Activated CD8-positive, alpha-beta memory T cell treated with anti-CD3 and anti-CD28 coated beads for 4 hours (primary cell): Measurements from ENCODE around the gene NDUFV2.
"Not testable (repeated sequence)": the region's sequence is repeated elsewhere in the genome, so short reads cannot be mapped to it uniquely, and the experiment has no call there.

Experiments
- DNase-seq, 2 donors: peaks; one replicate each; pipeline ENCODE4 v3.0.0-alpha.2; 2020; ENCODE audit warnings: low read depth in 2 of 2

The NDUFV2 gene

DNA sequence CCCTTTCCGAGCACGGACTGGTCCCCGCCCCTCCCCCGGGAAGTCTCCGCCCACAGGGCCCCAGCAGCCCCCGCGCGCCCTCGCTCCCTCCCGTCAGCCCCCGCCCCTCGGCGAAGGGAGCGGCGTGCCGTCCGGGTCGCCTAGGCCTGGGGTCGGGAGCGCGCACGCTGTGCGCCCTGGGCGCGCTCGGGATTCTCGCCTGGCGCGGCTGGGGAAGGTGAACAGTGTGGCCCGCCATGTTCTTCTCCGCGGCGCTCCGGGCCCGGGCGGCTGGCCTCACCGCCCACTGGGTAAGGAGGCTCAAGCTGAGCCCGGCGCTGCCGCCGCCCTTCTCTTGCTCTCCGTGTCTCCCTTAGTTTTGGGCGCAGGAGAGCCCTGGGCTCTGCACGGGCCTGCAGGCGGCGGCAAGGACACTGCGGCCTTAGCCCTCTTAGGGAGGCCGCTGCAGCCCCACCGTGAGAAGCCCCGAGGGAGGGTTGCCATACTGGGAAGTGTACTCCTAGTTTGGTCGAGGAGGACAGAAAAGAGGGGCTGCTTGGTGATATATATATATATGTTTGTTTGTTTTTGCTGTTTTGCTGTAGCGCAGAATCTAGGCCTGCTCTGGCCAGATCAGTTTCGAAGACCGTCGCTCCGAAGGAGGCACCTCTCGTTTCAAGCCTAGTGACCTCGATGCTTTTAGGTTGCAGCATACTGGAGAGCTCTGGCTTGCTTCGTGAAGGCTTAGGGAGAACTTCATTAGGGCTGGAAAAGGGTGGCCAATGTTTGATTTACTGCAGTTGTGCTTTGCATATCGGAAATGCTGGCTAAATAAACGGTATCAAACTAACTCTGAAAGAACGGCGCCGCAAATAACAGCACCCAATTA lies at the start of gene NDUFV2:
Gene NDUFV2 (plus strand): TSS at position 192 of the 868 bp plus-strand sequence. CDS start 45 bp downstream, at position 237.
- DNase-seq, result peak; percentile 94 to 96

DNA sequence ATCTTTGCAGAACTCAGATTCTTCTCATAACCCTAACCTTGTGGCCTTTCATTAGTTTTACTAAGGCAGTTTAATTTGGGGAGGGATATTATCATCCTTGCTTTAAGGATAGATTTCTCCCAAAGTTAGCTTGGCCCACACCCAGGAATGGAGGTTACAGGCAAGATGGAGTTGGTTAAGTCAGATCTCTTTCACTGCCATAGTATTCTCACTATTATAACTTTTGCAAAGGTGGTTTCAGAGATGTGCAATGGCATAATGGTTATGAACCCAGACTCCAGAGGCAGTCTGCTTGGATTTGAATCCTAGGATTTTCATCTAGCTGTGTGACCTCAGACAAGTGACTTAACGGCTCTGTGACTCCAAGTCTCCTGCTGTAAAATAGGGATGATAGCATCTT lies 48.7 kb upstream of the NDUFV2 start:
- no peak for DNase-seq

DNA sequence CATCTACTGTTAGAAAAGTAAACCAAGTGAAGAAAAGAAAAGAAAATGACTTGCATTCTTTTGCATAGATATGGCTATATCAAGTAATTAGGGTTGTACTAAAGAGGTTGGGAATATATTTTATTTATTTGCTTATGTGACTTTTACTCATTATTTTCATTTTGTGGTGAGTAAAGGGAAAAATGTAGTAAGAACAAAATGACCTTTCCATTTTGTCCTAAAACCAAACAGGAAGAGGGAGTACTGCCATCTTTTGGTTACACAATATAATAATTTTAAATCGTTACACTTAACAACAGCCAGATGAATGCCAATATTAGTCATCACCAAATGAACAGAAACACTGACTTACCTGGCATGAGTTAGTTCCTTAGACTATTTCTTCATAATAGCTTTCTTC lies 47.3 kb upstream of the NDUFV2 start:
- DNase-seq, result no peak

DNA sequence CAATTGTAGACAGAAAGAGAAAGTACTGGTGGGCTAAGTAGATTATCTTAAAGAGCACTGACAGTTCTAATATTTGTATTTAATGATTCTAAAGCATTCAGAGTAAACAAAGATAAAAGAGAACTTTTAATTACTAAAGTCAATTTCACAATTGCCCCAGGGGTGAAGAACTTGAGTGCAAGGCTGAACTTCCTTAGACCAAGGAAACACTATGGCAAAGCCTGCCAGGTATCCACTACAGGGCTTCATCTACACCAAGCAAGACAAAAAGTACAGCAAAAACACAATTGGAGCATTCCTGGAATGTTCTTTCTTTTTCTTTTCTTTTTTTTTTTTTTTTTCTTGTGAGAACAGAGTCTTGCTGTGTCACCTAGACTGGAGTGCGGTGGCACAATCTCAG lies 46.9 kb upstream of the NDUFV2 start:
- no peak for DNase-seq

DNA sequence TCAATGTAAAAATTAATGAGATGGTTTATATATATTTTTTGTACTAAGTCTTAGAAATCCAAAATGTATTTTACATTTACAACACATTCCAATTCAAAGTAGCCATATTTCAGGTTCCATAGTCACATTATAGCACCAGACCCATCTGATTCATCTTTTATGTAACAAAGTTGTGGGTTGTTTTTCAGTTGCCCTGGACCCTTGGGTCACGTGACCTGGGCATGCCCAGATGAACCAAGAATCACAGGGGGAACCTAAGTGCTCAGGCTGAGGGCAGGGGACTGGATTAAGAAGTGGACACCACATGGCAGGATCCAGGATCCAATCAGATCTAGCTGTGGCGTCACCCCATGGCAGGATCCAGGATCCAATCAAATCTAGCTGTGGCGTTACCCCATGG lies 44.9 kb upstream of the NDUFV2 start:
- DNase-seq, result no peak

DNA sequence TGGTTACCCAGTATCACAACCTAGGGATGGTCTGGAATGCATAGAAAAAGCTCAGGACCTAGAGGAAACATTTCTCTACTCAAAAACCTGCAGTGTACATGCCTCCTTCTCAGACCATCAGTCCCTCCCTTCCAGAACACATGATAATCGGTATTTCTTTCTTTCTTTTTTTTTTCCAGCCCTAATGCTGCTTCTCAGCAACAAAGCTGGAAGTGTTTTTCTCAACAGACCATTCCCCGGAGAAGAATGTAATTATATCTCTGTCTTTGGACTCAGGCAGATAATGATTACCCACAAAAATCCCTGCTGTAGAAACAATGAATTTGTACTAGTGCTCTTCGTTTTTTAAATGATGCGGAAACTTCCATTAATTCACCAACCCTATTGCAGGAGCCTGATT lies 44.1 kb upstream of the NDUFV2 start:
- no peak for DNase-seq

DNA sequence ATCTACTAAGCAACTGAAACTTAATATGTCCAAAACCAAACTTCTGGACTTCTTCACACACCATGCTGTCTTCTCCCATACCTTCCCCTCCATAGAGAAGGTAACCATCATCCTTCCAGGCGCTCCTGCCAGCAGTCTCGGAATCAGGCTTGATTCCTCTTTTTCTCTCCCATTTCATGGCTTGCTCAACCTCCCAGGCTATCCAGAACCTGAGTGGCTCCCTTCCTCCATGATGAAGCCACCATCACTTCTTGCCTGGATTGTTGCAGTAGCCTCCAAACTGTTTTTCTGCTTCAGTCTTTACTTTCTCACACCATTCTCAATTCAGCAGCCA lies 40.1 kb upstream of the NDUFV2 start:
- DNase-seq, result no peak

DNA sequence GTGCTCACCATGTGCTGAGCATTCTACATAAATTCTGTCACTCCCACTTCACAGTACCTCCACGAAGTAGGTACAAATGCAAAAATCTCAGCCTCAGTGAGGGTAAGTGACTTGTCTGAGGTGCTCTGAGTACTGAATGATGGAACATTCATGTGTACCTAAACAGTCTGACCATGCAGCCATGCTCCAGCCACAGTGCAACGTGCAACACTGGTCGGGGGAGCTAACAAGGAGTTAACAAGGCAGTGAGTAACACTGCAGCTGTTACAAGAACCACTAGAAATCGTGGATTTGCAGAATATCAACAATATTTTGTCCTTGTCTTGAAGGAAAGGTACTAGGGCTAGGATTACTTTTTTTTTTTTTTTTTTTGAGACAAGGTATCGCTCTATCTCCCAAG lies 36.6 kb upstream of the NDUFV2 start:
- DNase-seq, result no peak

DNA sequence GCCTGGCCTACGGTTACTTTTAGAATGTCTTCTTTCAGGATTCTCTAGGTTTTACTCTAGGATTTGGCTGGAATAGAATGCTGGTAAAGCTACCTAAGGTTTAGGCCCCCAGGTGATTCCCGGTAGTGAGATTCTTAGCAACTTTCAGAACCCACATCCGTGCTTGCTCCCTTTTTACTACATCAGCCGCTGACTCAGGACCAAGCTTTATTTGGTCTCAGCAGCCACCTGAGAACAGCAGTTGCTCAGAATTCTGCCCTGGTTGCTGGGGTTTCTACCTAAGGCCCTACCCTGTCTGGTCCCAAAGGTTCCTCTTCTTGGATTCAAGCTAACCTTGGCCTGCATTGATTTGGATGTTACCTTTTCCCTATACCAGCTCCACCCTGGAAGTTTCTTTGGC lies 36.1 kb upstream of the NDUFV2 start:
- DNase-seq, result no peak

DNA sequence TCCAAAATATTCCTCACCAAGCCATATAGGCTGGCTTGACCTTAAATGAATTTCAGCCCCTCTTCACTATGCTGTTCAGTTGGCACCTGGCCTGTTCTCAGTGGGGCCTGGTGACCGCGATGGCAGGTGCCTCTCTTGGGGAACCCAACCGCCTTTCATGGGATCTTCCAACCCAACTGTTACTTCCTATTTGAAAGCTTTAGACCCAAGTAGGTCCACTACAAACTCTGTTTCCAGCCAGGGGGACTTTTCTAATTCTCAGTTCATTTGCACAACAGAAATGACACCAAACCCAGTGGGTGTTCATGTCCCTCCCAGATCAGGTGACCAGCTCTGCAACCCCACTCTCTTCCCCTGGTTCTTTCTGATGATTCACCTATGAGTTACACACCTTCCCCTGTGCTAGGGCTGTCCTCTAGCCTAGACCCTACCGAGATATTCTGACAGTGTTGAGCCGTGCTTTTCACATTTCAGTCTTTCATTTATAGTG lies 35.6 kb upstream of the NDUFV2 start:
- no peak for DNase-seq

DNA sequence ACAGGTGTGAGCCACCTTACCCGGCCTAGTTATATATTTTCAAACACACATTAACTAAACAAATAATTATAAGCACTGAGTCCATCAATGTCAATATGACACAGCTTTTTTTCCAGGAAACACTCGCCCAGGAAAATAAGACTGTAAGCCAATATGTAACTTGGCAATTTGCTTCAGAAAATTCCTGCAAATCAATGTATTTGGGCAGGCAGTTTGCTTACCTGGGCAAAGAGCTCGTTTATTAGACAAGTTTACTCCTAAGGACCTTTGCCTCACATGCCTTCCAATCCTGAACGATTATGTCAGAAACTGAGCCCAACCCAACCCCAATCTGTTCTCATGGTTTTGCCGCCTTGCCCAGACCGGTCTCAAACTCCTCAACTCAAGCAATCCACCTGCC lies 34.7 kb upstream of the NDUFV2 start:
- no peak for DNase-seq

DNA sequence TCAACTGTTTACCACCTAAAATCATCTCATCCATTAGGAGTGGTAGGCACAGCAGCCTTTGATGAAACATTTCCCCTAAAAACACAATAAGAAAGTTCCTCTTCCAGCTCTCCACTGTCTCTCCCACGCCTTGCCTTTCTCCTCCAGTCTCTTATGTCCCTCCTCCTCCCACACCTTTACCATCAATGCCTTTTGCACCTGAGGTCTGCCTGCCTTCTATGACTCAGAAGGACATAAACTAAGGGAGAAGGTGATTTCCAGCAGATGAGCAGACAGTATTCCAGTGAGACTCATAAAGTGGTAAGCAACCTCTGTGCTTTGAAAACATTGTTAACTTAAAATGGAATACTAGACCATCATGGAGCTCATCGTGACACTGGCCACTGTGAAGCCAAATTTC lies 34.2 kb upstream of the NDUFV2 start:
- DNase-seq, result no peak

DNA sequence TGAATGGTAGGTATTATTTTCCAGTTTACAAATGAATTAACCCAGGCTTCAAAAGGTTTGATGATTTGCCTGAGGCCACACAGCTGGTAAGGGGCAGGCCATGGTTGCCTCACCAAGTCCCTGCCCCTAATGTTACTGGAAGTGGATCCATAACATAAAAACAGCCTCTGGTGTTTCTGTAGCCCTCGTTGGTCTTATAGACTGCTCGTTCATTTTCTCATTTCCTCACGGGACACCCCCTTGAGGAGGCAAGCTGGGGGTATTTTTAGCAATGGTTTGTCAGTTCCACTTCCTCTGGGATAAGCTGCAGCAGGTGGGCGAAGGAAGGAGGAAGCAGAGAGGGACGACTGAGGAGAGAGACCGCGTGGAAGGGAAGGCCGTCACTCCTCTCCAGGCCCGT lies 32.9 kb upstream of the NDUFV2 start:
- DNase-seq, result no peak

DNA sequence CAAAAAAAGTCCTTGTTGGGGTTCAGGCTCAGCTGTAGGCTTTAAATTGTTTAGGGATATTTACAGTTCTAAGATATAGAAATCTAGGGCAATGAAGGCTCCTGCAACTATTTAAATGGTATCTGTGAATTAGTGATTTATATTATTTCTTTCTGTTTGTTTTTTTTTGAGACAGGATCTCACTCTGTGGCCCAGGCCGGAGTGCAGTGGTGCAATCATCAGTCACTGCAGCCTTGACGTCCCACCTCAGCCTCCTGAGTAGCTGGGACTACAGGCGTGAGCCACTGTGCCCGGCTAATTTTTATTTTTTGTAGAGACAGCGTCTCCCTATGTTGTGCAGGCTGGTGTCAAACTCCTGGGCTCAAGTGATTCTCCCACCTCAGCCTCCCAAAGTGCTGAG lies 32.3 kb upstream of the NDUFV2 start:
- no peak for DNase-seq

DNA sequence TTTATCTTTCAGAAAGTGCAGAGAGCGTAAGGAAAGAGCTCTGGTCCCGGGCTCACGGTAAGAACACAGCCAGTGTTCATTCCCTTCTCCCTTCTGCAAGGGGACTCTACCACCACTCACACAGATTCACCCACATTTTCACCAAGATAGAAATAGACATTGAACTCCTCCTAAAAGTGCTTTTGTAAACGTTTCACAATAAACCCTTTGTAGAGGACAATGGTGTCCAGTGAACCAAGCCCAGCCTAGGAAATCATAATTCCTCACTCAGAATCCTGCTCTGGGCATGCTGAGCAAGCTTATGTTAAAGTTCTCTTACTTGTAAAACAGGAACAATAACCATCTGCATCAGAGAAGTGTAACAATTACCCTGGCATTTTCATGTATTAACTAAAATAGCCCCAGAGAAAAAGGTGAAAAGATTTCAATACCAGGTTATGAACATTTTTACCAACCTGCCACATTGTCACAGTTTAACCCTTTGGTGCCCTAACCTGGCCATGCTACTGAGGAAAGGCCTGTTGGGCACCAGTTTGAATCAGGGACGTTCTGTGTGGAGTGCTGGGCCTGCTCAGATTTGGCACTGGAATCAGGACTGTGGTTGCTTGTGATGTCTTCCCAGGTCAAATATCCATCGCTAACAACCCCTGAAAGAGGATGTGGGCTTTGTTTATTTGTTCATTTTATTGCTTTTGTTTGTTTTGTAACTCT lies 22.5 kb upstream of the NDUFV2 start:
- DNase-seq, result no peak

DNA sequence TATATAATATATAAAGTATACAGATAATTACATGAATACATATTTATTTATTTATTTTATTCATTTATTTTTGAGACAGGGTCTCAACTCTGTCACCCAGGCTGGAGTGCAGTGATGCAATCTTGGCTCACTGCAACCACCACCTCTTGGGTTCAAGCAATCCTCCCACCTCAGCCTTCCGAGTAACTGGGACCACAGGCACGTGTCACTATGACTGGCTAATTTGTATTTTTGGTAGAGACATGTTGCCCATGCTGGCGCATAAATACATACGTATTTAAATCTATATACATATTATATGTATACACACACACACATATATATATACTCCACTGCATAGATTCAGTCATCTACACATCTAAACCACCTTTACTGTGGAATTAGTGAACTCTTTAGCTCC lies 20.6 kb upstream of the NDUFV2 start:
- no peak for DNase-seq

DNA sequence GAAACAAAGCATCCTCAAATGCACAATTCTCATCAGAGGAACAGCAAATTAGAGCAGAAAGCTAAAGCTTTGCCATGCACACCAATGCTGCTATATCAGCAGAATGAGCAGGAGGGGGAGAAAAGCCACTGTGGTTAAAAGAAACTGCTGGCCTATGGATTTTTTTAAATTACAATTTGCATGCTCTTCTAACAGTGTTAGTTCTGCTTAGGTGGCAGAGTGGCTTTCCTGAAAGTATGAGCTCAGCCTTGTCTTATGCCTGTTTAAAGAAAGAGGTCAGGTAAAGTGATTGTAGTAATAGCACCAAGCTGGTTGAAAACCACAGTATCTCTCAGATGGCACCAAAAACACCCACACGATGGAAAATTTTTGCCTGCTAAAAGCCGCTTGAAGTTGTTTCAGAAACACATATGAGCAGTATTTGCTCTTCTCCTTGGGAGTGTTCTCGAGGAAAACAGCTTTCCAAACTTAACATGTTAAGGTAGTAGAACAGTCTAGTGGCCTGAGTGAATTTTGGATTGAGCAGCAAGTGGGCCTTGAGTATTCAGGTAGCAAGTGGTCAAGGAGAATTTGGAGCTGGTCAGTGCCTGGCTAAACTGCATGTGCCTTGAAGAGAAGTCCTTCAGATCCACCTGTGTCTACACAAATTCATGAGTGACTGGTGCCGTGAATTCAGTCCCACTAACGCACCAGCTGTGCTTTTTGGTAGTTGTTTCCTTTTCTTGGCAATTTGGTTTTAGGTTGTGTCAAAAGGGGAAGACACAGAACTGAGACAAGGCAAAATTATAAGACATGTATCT lies 19.6 kb upstream of the NDUFV2 start:
- DNase-seq, result peak in 1 of 2 donors; percentile 41

DNA sequence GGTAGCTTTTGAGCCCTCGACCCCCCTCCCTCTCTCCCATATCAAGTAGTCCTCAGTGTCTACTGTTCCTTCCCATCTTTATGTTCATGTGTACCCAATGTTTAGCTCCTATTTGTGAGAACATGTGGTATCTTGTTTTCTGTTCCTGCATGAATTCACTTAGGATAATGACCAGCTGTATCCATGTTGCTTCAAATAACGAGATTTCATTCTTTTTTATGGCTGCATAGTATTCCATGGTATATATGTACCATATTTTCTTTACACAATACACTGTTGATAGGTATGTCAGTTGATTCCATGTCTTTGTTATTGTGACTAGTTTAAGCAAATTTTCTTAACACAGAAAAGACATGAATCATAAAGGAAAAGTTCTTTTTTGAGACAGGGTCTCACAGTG lies 16.5 kb upstream of the NDUFV2 start:
- no peak for DNase-seq

DNA sequence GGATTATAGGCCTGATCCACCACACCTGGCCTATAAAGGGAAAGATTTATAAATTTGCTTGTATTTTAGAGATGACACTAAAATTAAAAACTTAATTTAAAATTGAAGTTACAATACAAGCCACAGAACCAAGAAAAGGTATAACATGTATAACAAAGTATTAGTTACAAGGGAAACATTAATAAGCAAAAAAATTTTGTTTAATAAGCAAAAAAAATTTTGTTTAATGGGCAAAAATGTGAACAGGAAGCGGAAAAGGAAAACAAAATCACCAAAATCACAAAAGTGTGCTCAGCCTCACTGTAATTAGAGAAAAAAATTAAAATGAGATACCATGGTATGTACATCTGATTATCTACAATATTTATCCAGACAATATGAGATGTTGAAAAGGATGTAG lies 15.9 kb upstream of the NDUFV2 start:
- DNase-seq, result no peak

DNA sequence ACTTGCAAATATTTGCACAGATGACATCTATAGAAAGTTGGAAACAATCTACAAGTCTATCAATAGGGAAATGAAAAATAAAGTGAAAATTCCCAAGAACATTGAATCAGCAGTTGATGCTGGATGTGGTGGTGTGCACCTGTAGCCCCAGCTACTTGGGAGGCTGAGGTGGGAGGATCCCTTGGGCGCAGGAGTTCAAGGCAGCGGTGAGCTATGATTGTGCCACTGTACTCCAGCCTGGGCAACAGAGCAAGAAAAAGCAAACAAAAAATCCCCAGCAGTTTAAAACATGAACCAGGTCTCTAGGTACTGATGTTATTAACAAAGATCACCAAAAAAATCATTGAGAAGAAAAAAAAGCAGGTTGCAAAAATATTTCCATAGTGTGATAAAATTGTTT lies 15.4 kb upstream of the NDUFV2 start:
- DNase-seq, result no peak

DNA sequence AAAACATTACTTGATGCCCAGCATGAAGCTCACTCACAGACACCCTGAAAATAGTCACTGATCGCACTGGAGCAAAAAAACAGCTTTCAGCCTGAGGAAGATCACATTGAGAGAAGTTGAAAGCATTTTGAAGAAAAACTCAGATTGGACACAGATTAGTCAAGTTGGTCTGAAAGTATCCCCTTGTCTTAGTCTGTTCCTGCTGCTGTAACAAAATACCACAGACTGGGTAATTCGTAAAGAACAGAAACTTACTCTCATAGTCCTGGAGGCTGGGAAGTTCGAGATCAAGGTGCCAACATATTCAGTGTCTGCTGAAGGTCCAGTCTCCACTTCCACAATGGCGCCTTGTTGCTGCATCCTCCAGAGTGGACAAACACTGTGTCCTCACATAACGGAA lies 14.2 kb upstream of the NDUFV2 start:
- DNase-seq, result no peak

DNA sequence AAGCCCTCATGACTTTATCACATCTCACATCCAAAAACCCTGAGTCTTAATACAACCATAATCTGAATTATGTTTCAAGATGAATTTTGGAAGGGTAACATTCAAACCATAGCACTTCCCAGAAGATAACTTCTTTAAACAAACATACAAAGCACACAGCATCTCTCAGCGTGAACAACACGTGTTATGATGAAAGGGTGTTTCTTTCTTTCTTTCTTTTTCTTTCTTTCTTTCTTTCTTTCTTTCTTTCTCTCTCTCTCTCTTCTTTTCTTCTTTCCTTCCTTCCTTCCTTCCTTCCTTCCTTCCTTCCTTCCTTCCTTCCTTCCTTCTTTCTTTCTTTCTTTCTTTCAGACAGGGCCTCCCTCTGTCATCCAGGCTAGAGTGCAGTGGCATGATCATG lies 13.8 kb upstream of the NDUFV2 start:
- not testable (repeated sequence) for DNase-seq
